HEK293 (cell line): ENCODE measurements around the gene ARL2BP.
A peak's percentile ranks its signal among the peaks of the same experiment; 100 is the strongest.

ENCODE experiments used
- BCL11A ChIP-seq: fragments of 450-650 bp; formaldehyde crosslinking; IDR thresholded peaks from 2 replicates; pipeline ENCODE4 v1.5.1; 2016; ENCODE audit warnings: low read depth, missing biosample characterization, missing genetic modification characterization
- FEZF1 ChIP-seq: fragments of 450-650 bp; formaldehyde crosslinking; IDR thresholded peaks from 2 replicates; pipeline ENCODE4 v1.5.1; 2016; ENCODE audit warnings: missing biosample characterization, missing genetic modification characterization
- KLF16 ChIP-seq: fragments of 450-650 bp; formaldehyde crosslinking; IDR thresholded peaks from 2 replicates; pipeline ENCODE4 v1.5.1; 2017; ENCODE audit warnings: missing biosample characterization, missing genetic modification characterization
- SP2 ChIP-seq: fragments of 450-650 bp; formaldehyde crosslinking; IDR thresholded peaks from 2 replicates; pipeline ENCODE4 v1.5.1; 2016; ENCODE audit warnings: missing biosample characterization, missing genetic modification characterization
- TCF7L2 ChIP-seq: IDR thresholded peaks from 2 replicates; pipeline ENCODE4 v1.6.1; 2011; ENCODE audit warnings: low read depth, mild to moderate bottlenecking, inconsistent platforms, low read length, moderate library complexity, borderline replicate concordance
- YY1 ChIP-seq: fragments of 450-650 bp; formaldehyde crosslinking; IDR thresholded peaks from 2 replicates; pipeline ENCODE4 v1.5.1; 2018; ENCODE audit warnings: missing biosample characterization, missing genetic modification characterization
- YY2 ChIP-seq: fragments of 450-650 bp; formaldehyde crosslinking; IDR thresholded peaks from 2 replicates; pipeline ENCODE4 v1.5.1; 2016; ENCODE audit warnings: missing biosample characterization, missing genetic modification characterization
- ZBTB20 ChIP-seq: fragments of 450-650 bp; formaldehyde crosslinking; IDR thresholded peaks from 2 replicates; pipeline ENCODE4 v1.5.1; 2016; ENCODE audit warnings: missing biosample characterization, missing genetic modification characterization
- ZBTB21 ChIP-seq: fragments of 450-650 bp; formaldehyde crosslinking; IDR thresholded peaks from 2 replicates; pipeline ENCODE4 v1.5.1; 2017; ENCODE audit warnings: missing biosample characterization, missing genetic modification characterization
- ZNF132 ChIP-seq: fragments of 450-650 bp; formaldehyde crosslinking; IDR thresholded peaks from 2 replicates; pipeline ENCODE4 v1.5.1; 2017; ENCODE audit warnings: missing biosample characterization, missing genetic modification characterization, borderline replicate concordance
- ZNF133 ChIP-seq: fragments of 450-650 bp; formaldehyde crosslinking; IDR thresholded peaks from 2 replicates; pipeline ENCODE4 v1.5.1; 2016; ENCODE audit warnings: missing biosample characterization, missing genetic modification characterization
- ZNF138 ChIP-seq: fragments of 450-650 bp; formaldehyde crosslinking; IDR thresholded peaks from 2 replicates; pipeline ENCODE4 v1.5.1; 2016; ENCODE audit warnings: missing biosample characterization, missing genetic modification characterization, borderline replicate concordance
- ZNF146 ChIP-seq: fragments of 450-650 bp; formaldehyde crosslinking; IDR thresholded peaks from 2 replicates; pipeline ENCODE4 v1.5.1; 2016; ENCODE audit warnings: missing biosample characterization, missing genetic modification characterization
- ZNF169 ChIP-seq: fragments of 450-650 bp; formaldehyde crosslinking; IDR thresholded peaks from 2 replicates; pipeline ENCODE4 v1.5.1; 2016; ENCODE audit warnings: missing biosample characterization, missing genetic modification characterization
- ZNF174 ChIP-seq: fragments of 450-650 bp; formaldehyde crosslinking; IDR thresholded peaks from 2 replicates; pipeline ENCODE4 v1.5.0; 2017; ENCODE audit warnings: missing biosample characterization, mild to moderate bottlenecking, missing genetic modification characterization
- ZNF24 ChIP-seq: fragments of 450-650 bp; formaldehyde crosslinking; IDR thresholded peaks from 2 replicates; pipeline ENCODE4 v1.5.1; 2016; ENCODE audit warnings: missing biosample characterization, missing genetic modification characterization
- ZNF266 ChIP-seq: fragments of 450-650 bp; formaldehyde crosslinking; IDR thresholded peaks from 2 replicates; pipeline ENCODE4 v1.5.1; 2016; ENCODE audit warnings: missing biosample characterization, missing genetic modification characterization, low read depth
- ZNF292 ChIP-seq: fragments of 450-650 bp; formaldehyde crosslinking; IDR thresholded peaks from 2 replicates; pipeline ENCODE4 v1.5.1; 2016; ENCODE audit warnings: low read depth, missing biosample characterization, missing genetic modification characterization, borderline replicate concordance
- ZNF324 ChIP-seq: fragments of 450-650 bp; formaldehyde crosslinking; IDR thresholded peaks from 2 replicates; pipeline ENCODE4 v1.5.1; 2016; ENCODE audit warnings: missing biosample characterization, missing genetic modification characterization
- ZNF335 ChIP-seq: fragments of 450-650 bp; formaldehyde crosslinking; conservative IDR thresholded peaks from 2 replicates; pipeline ENCODE4 v1.5.1; 2016; ENCODE audit warnings: missing biosample characterization, missing genetic modification characterization
- ZNF404 ChIP-seq: fragments of 450-650 bp; formaldehyde crosslinking; IDR thresholded peaks from 2 replicates; pipeline ENCODE4 v1.5.1; 2017; ENCODE audit warnings: missing biosample characterization, missing genetic modification characterization
- ZNF521 ChIP-seq: fragments of 450-650 bp; formaldehyde crosslinking; IDR thresholded peaks from 2 replicates; pipeline ENCODE4 v1.5.1; 2017; ENCODE audit warnings: missing biosample characterization, mild to moderate bottlenecking, missing genetic modification characterization
- ZNF555 ChIP-seq: fragments of 450-650 bp; formaldehyde crosslinking; conservative IDR thresholded peaks from 2 replicates; pipeline ENCODE4 v1.5.1; 2017; ENCODE audit warnings: missing biosample characterization, mild to moderate bottlenecking, missing genetic modification characterization, inconsistent platforms
- ZNF626 ChIP-seq: fragments of 450-650 bp; sonication (Bioruptor Pico); formaldehyde crosslinking; IDR thresholded peaks from 2 replicates; pipeline ENCODE4 v1.5.1; 2018; ENCODE audit warnings: missing biosample characterization, missing genetic modification characterization, inconsistent platforms
- ZNF658 ChIP-seq: fragments of 450-650 bp; formaldehyde crosslinking; IDR thresholded peaks from 2 replicates; pipeline ENCODE4; 2016; ENCODE audit warnings: missing biosample characterization, missing genetic modification characterization
- ZNF707 ChIP-seq: fragments of 450-650 bp; formaldehyde crosslinking; IDR thresholded peaks from 2 replicates; pipeline ENCODE4 v1.5.1; 2016; ENCODE audit warnings: missing biosample characterization, missing genetic modification characterization
- ZNF843 ChIP-seq: fragments of 450-650 bp; formaldehyde crosslinking; IDR thresholded peaks from 2 replicates; pipeline ENCODE4 v1.5.1; 2016; ENCODE audit warnings: missing biosample characterization, missing genetic modification characterization
- ZXDB ChIP-seq: fragments of 450-650 bp; formaldehyde crosslinking; IDR thresholded peaks from 2 replicates; pipeline ENCODE4 v1.5.1; 2016; ENCODE audit warnings: missing biosample characterization, missing genetic modification characterization
- TF ChIP-seq, protein P1 (sequence below): fragments of 450-650 bp; formaldehyde crosslinking; IDR thresholded peaks from 2 replicates; pipeline ENCODE4 v1.5.1; 2016; ENCODE audit warnings: missing biosample characterization, missing genetic modification characterization
- TF ChIP-seq, protein P2 (sequence below): fragments of 450-650 bp; formaldehyde crosslinking; IDR thresholded peaks from 2 replicates; pipeline ENCODE4 v1.5.1; 2016; ENCODE audit warnings: missing biosample characterization, missing genetic modification characterization, borderline replicate concordance
- TF ChIP-seq, protein P3 (sequence below): fragments of 450-650 bp; IDR thresholded peaks from 2 replicates; pipeline ENCODE4 v1.5.1; 2018; ENCODE audit warnings: missing biosample characterization, mild to moderate bottlenecking, missing genetic modification characterization
- TF ChIP-seq, protein P4 (sequence below): fragments of 450-650 bp; formaldehyde crosslinking; IDR thresholded peaks from 2 replicates; pipeline ENCODE4 v1.5.1; 2016; ENCODE audit warnings: missing biosample characterization, missing genetic modification characterization

The ARL2BP gene

DNA sequence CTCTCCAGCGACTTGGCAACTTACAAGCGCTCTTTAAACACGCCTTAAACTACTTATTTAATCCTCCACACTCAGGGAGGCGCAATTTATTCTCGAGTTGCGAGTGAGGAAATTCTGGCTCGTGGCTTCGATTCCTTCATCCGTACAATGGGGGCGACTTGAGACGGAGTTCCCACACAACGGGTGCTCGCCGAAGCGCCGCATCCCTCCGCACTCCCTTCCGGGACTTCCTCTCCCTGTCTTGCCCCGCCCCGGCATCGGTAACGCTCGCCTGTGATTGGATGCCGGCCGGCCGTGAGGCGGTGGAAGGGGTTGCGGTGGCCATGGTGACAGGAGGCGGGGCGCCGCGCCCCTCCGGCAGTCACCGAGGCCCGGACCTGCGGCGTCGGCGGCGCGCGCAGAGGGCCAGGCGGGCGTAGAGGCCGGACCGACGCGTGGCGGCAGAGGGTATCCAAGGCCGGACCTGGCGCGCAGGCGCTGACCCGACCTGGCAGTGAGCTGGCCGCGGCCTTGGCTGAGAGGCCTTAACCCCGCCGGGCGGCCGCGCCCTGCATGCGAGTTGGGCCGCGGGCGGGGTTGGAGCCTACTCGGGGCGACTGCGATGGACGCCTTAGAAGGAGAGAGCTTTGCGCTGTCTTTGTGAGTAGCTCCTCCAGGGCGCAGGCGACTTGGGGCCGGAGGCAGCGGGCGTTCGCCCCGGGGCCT, at the start of gene ARL2BP (continued):
- TF ChIP-seq ZNF146 (no peak), ZNF132 (tag by site-specific recombination) (no peak), YY1 (tag by site-specific recombination) (no peak), SP2 (tag by site-specific recombination) (peak; percentile 88), ZNF24 (tag by site-specific recombination) (peak; percentile 62; the same call in 1 of the 2 replicates), KLF16 (peak; percentile 15; the same call in 1 of the 2 replicates), ZNF335 (tag by site-specific recombination) (peak; percentile 93), ZNF404 (no peak), ZNF658 (no peak), BCL11A (tag by site-specific recombination) (0 out of 2 replicates have a peak, but pooled peaks have one; percentile 21), ZNF843 (tag by site-specific recombination) (no peak), ZNF324 (tag by site-specific recombination) (no peak), ZNF138 (no peak), TCF7L2 (no peak), ZNF133 (tag by site-specific recombination) (no peak), ZNF292 (no peak), ZNF266 (tag by site-specific recombination) (no peak), ZNF174 (tag by site-specific recombination) (no peak), ZBTB20 (peak; percentile 58), ZNF707 (tag by site-specific recombination) (no peak), ZBTB21 (no peak), YY2 (tag by site-specific recombination) (no peak), ZNF521 (tag by site-specific recombination) (no peak), ZNF169 (tag by site-specific recombination) (no peak), ZNF626 (tag by site-specific recombination) (no peak), ZXDB (peak; percentile 62), FEZF1 (0 out of 2 replicates have a peak, but pooled peaks have one; percentile 16), ZNF555 (tag by site-specific recombination) (no peak)
- TF ChIP-seq, protein P1, sequence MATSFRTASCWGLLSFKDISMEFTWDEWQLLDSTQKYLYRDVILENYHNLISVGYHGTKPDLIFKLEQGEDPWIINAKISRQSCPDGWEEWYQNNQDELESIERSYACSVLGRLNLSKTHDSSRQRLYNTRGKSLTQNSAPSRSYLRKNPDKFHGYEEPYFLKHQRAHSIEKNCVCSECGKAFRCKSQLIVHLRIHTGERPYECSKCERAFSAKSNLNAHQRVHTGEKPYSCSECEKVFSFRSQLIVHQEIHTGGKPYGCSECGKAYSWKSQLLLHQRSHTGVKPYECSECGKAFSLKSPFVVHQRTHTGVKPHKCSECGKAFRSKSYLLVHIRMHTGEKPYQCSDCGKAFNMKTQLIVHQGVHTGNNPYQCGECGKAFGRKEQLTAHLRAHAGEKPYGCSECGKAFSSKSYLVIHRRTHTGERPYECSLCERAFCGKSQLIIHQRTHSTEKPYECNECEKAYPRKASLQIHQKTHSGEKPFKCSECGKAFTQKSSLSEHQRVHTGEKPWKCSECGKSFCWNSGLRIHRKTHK (tag by site-specific recombination) = no peak
- TF ChIP-seq, protein P2, sequence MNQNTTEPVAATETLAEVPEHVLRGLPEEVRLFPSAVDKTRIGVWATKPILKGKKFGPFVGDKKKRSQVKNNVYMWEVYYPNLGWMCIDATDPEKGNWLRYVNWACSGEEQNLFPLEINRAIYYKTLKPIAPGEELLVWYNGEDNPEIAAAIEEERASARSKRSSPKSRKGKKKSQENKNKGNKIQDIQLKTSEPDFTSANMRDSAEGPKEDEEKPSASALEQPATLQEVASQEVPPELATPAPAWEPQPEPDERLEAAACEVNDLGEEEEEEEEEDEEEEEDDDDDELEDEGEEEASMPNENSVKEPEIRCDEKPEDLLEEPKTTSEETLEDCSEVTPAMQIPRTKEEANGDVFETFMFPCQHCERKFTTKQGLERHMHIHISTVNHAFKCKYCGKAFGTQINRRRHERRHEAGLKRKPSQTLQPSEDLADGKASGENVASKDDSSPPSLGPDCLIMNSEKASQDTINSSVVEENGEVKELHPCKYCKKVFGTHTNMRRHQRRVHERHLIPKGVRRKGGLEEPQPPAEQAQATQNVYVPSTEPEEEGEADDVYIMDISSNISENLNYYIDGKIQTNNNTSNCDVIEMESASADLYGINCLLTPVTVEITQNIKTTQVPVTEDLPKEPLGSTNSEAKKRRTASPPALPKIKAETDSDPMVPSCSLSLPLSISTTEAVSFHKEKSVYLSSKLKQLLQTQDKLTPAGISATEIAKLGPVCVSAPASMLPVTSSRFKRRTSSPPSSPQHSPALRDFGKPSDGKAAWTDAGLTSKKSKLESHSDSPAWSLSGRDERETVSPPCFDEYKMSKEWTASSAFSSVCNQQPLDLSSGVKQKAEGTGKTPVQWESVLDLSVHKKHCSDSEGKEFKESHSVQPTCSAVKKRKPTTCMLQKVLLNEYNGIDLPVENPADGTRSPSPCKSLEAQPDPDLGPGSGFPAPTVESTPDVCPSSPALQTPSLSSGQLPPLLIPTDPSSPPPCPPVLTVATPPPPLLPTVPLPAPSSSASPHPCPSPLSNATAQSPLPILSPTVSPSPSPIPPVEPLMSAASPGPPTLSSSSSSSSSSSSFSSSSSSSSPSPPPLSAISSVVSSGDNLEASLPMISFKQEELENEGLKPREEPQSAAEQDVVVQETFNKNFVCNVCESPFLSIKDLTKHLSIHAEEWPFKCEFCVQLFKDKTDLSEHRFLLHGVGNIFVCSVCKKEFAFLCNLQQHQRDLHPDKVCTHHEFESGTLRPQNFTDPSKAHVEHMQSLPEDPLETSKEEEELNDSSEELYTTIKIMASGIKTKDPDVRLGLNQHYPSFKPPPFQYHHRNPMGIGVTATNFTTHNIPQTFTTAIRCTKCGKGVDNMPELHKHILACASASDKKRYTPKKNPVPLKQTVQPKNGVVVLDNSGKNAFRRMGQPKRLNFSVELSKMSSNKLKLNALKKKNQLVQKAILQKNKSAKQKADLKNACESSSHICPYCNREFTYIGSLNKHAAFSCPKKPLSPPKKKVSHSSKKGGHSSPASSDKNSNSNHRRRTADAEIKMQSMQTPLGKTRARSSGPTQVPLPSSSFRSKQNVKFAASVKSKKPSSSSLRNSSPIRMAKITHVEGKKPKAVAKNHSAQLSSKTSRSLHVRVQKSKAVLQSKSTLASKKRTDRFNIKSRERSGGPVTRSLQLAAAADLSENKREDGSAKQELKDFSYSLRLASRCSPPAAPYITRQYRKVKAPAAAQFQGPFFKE (tag by site-specific recombination) = no peak
- TF ChIP-seq, protein P3, sequence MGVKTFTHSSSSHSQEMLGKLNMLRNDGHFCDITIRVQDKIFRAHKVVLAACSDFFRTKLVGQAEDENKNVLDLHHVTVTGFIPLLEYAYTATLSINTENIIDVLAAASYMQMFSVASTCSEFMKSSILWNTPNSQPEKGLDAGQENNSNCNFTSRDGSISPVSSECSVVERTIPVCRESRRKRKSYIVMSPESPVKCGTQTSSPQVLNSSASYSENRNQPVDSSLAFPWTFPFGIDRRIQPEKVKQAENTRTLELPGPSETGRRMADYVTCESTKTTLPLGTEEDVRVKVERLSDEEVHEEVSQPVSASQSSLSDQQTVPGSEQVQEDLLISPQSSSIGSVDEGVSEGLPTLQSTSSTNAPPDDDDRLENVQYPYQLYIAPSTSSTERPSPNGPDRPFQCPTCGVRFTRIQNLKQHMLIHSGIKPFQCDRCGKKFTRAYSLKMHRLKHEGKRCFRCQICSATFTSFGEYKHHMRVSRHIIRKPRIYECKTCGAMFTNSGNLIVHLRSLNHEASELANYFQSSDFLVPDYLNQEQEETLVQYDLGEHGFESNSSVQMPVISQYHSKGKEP = no peak
- TF ChIP-seq, protein P4, sequence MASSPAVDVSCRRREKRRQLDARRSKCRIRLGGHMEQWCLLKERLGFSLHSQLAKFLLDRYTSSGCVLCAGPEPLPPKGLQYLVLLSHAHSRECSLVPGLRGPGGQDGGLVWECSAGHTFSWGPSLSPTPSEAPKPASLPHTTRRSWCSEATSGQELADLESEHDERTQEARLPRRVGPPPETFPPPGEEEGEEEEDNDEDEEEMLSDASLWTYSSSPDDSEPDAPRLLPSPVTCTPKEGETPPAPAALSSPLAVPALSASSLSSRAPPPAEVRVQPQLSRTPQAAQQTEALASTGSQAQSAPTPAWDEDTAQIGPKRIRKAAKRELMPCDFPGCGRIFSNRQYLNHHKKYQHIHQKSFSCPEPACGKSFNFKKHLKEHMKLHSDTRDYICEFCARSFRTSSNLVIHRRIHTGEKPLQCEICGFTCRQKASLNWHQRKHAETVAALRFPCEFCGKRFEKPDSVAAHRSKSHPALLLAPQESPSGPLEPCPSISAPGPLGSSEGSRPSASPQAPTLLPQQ (tag by site-specific recombination) = 0 out of 2 replicates have a peak, but pooled peaks have one; percentile 27
